Measurements from ENCODE around the gene SLC8B1.
A peak's percentile ranks its signal among the peaks of the same experiment; 100 is the strongest.

The SLC8B1 gene

GRCh38 chr12:113297214-113297587, 37.7 kb downstream of the SLC8B1 start:
- Histone ChIP-seq H3K9me3 (ENCODE audit: insufficient read depth, low read depth, low read length) (no peaks in the 10 kb centered on the region), H2BK5ac (ENCODE audit: low read depth, low read length, poor library complexity) (no peak overlapping the region), H3K36me3 (ENCODE audit: control insufficient read depth in 1 of 2, insufficient read depth in 2 of 2, low read length in 2 of 2) (peaks cover 18 to 21% of the 10 kb centered on the region in 2 experiments), H3K4me3 (ENCODE audit: low read depth, low read length) (no peak overlapping the region), H3K79me2 (ENCODE audit: control insufficient read depth, insufficient read depth, low read length, poor library complexity) (peaks cover 6% of the 10 kb centered on the region), H2BK120ac (ENCODE audit: insufficient read depth, low read length, poor library complexity) (no peak overlapping the region), H3K18ac (ENCODE audit: low read length) (no peak overlapping the region), H4K12ac (ENCODE audit: low read depth, low read length) (no peak overlapping the region), H3K27ac (ENCODE audit: low read depth, low read length) (no peak overlapping the region), H2AK5ac (ENCODE audit: low read length) (peak overlapping the region; percentile 2), H3K27me3 (ENCODE audit: insufficient read depth, low read length) (no peaks in the 10 kb centered on the region), H3K79me1 (ENCODE audit: low read length) (peaks cover 10% of the 10 kb centered on the region), H2AFZ (ENCODE audit: insufficient read depth, low read length, poor library complexity) (no peak overlapping the region), H3K4me2 (ENCODE audit: low read length) (no peak overlapping the region), H2BK12ac (ENCODE audit: low read length) (no peak overlapping the region), H3K4me1 (ENCODE audit: control insufficient read depth in 1 of 2, insufficient read depth in 2 of 2, low read length in 2 of 2) (peaks cover 18% of the 10 kb centered on the region in 2 experiments), H3K14ac (ENCODE audit: low read length) (no peak overlapping the region), H3K4ac (ENCODE audit: low read depth, low read length) (no peak overlapping the region), H4K8ac (ENCODE audit: low read depth, low read length) (no peak overlapping the region), H4K91ac (ENCODE audit: low read depth, low read length) (no peak overlapping the region), H3K9ac (ENCODE audit: low read length) (no peak overlapping the region), H3K23ac (ENCODE audit: low read length) (no peak overlapping the region)
- no peak for DNase-seq
- WGBS (ENCODE audit: extremely low coverage, insufficient coverage, insufficient read length) = no CpG with 5 or more reads among the region's 9 CpGs

- Histone ChIP-seq H2AK5ac (ENCODE audit: low read length) (peak overlapping the region; percentile 2), H3K79me2 (ENCODE audit: control insufficient read depth, insufficient read depth, low read length, poor library complexity) (peaks cover 6% of the 10 kb centered on the region), H4K12ac (ENCODE audit: low read depth, low read length) (no peak overlapping the region), H3K9me3 (ENCODE audit: insufficient read depth, low read depth, low read length) (no peaks in the 10 kb centered on the region), H3K4me3 (ENCODE audit: low read depth, low read length) (no peak overlapping the region), H2BK12ac (ENCODE audit: low read length) (no peak overlapping the region), H3K9ac (ENCODE audit: low read length) (no peak overlapping the region), H3K79me1 (ENCODE audit: low read length) (peaks cover 10% of the 10 kb centered on the region), H3K14ac (ENCODE audit: low read length) (no peak overlapping the region), H4K8ac (ENCODE audit: low read depth, low read length) (no peak overlapping the region), H3K18ac (ENCODE audit: low read length) (no peak overlapping the region), H2BK5ac (ENCODE audit: low read depth, low read length, poor library complexity) (no peak overlapping the region), H3K36me3 (ENCODE audit: control insufficient read depth in 1 of 2, insufficient read depth in 2 of 2, low read length in 2 of 2) (peaks cover 19 to 21% of the 10 kb centered on the region in 2 experiments), H3K27me3 (ENCODE audit: insufficient read depth, low read length) (no peaks in the 10 kb centered on the region), H2AFZ (ENCODE audit: insufficient read depth, low read length, poor library complexity) (no peak overlapping the region), H3K27ac (ENCODE audit: low read depth, low read length) (no peak overlapping the region), H3K4me1 (ENCODE audit: control insufficient read depth in 1 of 2, insufficient read depth in 2 of 2, low read length in 2 of 2) (peaks cover 18% of the 10 kb centered on the region in 2 experiments), H4K91ac (ENCODE audit: low read depth, low read length) (no peak overlapping the region), H3K4me2 (ENCODE audit: low read length) (no peak overlapping the region), H3K23ac (ENCODE audit: low read length) (no peak overlapping the region), H2BK120ac (ENCODE audit: insufficient read depth, low read length, poor library complexity) (no peak overlapping the region), H3K4ac (ENCODE audit: low read depth, low read length) (no peak overlapping the region)
- no peak for DNase-seq
- no CpG with 5 or more reads among the region's 23 CpGs for WGBS (ENCODE audit: extremely low coverage, insufficient coverage, insufficient read length)
Observed at GRCh38 chr12:113296557-113297213, 38.2 kb downstream of the SLC8B1 start.

GRCh38 chr12:113295886-113296556, 38.9 kb downstream of the SLC8B1 start:
- Histone ChIP-seq H4K8ac (ENCODE audit: low read depth, low read length) (no peak overlapping the region), H3K14ac (ENCODE audit: low read length) (no peak overlapping the region), H4K12ac (ENCODE audit: low read depth, low read length) (no peak overlapping the region), H2AFZ (ENCODE audit: insufficient read depth, low read length, poor library complexity) (no peak overlapping the region), H3K4me3 (ENCODE audit: low read depth, low read length) (no peak overlapping the region), H3K4me1 (ENCODE audit: control insufficient read depth in 1 of 2, insufficient read depth in 2 of 2, low read length in 2 of 2) (peaks cover 18% of the 10 kb centered on the region in 2 experiments), H3K4ac (ENCODE audit: low read depth, low read length) (no peak overlapping the region), H3K23ac (ENCODE audit: low read length) (no peak overlapping the region), H2BK5ac (ENCODE audit: low read depth, low read length, poor library complexity) (no peak overlapping the region), H3K4me2 (ENCODE audit: low read length) (no peak overlapping the region), H4K91ac (ENCODE audit: low read depth, low read length) (no peak overlapping the region), H3K79me2 (ENCODE audit: control insufficient read depth, insufficient read depth, low read length, poor library complexity) (peaks cover 6% of the 10 kb centered on the region), H3K27ac (ENCODE audit: low read depth, low read length) (no peak overlapping the region), H3K79me1 (ENCODE audit: low read length) (peaks cover 10% of the 10 kb centered on the region), H2AK5ac (ENCODE audit: low read length) (no peak overlapping the region), H3K27me3 (ENCODE audit: insufficient read depth, low read length) (no peaks in the 10 kb centered on the region), H3K9ac (ENCODE audit: low read length) (no peak overlapping the region), H3K36me3 (ENCODE audit: control insufficient read depth in 1 of 2, insufficient read depth in 2 of 2, low read length in 2 of 2) (peaks cover 22 to 24% of the 10 kb centered on the region in 2 experiments), H3K9me3 (ENCODE audit: insufficient read depth, low read depth, low read length) (no peaks in the 10 kb centered on the region), H2BK12ac (ENCODE audit: low read length) (no peak overlapping the region), H2BK120ac (ENCODE audit: insufficient read depth, low read length, poor library complexity) (no peak overlapping the region), H3K18ac (ENCODE audit: low read length) (no peak overlapping the region)
- no CpG with 5 or more reads among the region's 24 CpGs for WGBS (ENCODE audit: extremely low coverage, insufficient coverage, insufficient read length)
- no peak for DNase-seq

GRCh38 chr12:113293100-113293499, 41.8 kb downstream of the SLC8B1 start:
- H3K4me1 ChIP-seq (ENCODE audit: control insufficient read depth in 1 of 2, insufficient read depth in 2 of 2, low read length in 2 of 2) = no peaks in the 10 kb centered on the region
- no peaks in the 10 kb centered on the region for H3K9me3 ChIP-seq (ENCODE audit: insufficient read depth, low read depth, low read length)
- H3K23ac ChIP-seq (ENCODE audit: low read length) = no peak overlapping the region
- H2AK5ac ChIP-seq (ENCODE audit: low read length) = no peak overlapping the region
- H2BK120ac ChIP-seq (ENCODE audit: insufficient read depth, low read length, poor library complexity) = no peak overlapping the region
- no peak overlapping the region for H4K91ac ChIP-seq (ENCODE audit: low read depth, low read length)
- no CpG with 5 or more reads among the region's 10 CpGs for whole genome bisulfite sequencing (ENCODE audit: extremely low coverage, insufficient coverage, insufficient read length)
- H3K79me2 ChIP-seq (ENCODE audit: control insufficient read depth, insufficient read depth, low read length, poor library complexity) = no peaks in the 10 kb centered on the region
- no peak overlapping the region for H2BK5ac ChIP-seq (ENCODE audit: low read depth, low read length, poor library complexity)
- H3K4me2 ChIP-seq (ENCODE audit: low read length) = no peak overlapping the region
- no peak overlapping the region for H4K8ac ChIP-seq (ENCODE audit: low read depth, low read length)
- H3K9ac ChIP-seq (ENCODE audit: low read length) = no peak overlapping the region
- no peaks in the 10 kb centered on the region for H3K27me3 ChIP-seq (ENCODE audit: insufficient read depth, low read length)
- no peak overlapping the region for H2AFZ ChIP-seq (ENCODE audit: insufficient read depth, low read length, poor library complexity)
- H4K12ac ChIP-seq (ENCODE audit: low read depth, low read length) = no peak overlapping the region
- H2BK12ac ChIP-seq (ENCODE audit: low read length) = no peak overlapping the region
- H3K27ac ChIP-seq (ENCODE audit: low read depth, low read length) = no peak overlapping the region
- H3K14ac ChIP-seq (ENCODE audit: low read length) = no peak overlapping the region
- H3K18ac ChIP-seq (ENCODE audit: low read length) = no peak overlapping the region
- H3K4ac ChIP-seq (ENCODE audit: low read depth, low read length) = no peak overlapping the region
- H3K79me1 ChIP-seq (ENCODE audit: low read length) = no peaks in the 10 kb centered on the region
- H3K4me3 ChIP-seq (ENCODE audit: low read depth, low read length) = no peak overlapping the region
- peaks cover 24 to 34% of the 10 kb centered on the region in 2 experiments for H3K36me3 ChIP-seq (ENCODE audit: control insufficient read depth in 1 of 2, insufficient read depth in 2 of 2, low read length in 2 of 2)
- DNase-seq = no peak

All from trophoblast cell (in vitro differentiated cells and primary cell).